NCI-H446 (cell line): ENCODE results near the gene RAB31.
A peak's percentile ranks its signal among the peaks of the same experiment; 100 is the strongest.
"Not testable (repeated sequence)": the region's sequence is repeated elsewhere in the genome, so short reads cannot be mapped to it uniquely, and the experiment has no call there.

Experiments used
- DNase-seq, 2 experiments: peaks; one replicate each; lab custom pipeline; 2025; lab: John Stamatoyannopoulos, UW

RAB31 gene

DNA sequence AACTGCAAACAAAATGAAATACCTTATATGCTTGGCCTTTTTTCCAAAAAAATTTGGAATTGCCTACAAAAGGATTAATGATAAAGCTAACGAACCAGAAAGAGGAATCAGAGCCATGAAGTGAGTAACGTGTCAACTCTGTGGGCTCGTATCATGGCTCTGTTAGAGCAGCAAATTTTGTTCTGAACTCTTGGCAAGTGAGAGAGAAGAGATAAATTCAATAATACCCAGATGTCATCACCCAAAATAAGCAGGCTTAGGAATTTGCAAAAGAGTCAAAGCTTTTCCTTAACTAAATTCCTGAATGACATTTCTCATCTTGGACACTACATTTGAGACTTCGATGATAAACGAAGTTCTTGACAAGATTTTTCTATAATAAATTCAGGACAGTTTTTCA, 182.1 kb downstream of the RAB31 start:
- DNase-seq: no peak

DNA sequence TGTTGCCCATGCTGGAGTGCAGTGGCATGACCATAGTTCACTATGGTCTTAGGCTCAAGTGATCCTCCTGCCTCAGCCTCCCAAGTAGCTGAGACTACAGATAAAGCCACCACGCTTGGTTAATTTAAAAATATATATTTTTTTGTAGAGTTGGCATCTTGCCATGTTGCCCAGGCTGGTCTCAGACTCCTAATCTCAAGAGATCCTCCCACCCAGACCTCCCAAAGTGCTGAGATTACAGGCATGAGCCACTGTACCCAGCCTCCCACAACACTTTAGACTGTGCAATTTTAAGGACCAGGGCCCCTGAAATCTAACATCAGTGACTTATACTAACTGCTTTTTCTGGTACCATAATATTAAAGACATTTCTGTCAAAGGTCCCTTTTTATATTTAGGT, 182.9 kb downstream of the RAB31 start:
- DNase-seq: no peak

DNA sequence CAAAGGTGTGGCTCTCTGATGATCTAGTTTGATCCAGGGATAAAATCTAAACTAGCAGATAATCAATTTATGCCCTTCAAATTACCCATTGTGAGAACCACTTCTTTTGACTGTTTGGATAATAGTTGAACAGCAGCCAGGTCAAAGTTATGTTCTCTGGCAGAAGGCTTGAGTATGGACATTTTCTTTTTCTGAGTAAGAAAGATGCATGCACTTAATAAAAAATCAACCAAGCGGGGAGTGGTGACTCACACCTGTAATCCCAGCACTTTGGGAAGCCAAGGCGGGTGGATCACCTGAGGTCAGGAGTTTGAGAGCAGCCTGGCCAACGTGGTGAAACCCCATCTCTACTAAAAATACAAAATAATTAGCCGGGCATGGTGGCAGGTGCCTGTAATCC, 183.4 kb downstream of the RAB31 start:
- not testable (repeated sequence) for DNase-seq

DNA sequence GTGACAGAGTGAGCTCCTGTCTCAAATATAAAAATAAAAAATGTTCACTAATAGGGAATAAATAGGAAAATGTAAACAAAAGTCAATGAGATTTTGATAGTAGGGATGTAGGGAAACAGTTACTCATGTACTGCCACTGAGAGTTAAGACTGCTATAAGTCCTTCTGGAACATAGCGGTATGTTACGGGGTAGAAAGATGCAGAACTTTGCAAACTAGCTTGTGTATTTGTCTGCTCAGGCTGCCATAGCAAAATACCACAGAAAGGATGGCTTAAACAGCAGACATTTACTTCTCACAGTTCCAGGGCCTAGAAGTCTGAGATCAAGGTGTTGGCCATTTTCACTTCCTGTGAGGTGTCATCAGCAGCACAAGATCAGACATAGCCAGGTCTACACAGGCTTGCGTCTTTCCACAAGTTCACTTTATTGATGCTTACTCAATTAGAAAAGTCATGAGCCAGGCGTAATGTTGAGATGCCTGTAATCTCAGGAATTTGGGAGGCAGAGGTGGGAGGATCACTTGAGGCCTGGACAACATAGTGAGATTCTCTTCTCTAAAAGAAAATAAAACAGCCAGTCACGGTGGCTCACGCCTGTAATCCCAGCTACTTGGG, 186.5 kb downstream of the RAB31 start:
- DNase-seq: no peak

DNA sequence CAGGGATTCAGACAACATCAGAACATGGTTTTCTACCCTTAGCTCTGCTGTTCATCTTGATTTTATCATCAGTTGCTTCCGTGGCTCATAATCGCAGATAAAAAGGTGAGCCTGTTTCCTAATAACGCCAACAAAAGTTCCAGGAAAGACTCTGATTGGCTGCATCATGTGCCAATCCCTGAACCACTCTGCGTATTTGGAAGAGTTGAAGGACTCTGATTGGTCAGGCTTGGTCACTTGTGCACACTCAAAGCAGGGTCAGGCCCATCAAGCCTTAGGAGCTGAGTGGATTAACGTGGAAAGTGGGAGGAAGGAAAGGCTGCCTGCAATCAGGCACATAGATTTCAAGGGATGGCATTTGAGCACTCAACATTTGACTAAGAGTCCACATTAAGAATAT, 189.0 kb downstream of the RAB31 start:
- DNase-seq: no peak

DNA sequence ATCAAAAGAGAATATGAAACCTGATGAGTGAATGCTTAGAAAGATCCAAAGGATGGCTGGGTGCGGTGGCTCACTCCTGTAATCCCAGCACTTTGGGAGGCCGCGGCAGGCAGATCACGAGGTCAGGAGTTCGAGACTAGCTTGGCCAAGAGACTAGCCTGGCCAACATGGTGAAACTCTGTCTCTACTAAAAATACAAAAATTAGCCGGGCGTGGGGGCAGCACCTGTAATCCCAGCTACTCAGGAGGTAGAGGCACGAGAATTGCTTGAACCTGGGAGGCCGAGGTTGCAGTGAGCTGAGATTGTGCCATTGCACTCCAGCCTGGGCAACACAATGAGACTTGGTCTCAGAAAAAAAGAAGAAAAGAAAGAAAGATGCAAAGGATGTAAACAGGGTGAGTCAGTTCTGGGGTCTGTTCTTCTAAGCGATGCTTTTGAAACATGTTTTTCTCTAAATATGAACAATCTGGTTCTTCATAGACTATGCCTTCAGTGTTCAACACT, 189.7 kb downstream of the RAB31 start:
- not testable (repeated sequence) for DNase-seq

DNA sequence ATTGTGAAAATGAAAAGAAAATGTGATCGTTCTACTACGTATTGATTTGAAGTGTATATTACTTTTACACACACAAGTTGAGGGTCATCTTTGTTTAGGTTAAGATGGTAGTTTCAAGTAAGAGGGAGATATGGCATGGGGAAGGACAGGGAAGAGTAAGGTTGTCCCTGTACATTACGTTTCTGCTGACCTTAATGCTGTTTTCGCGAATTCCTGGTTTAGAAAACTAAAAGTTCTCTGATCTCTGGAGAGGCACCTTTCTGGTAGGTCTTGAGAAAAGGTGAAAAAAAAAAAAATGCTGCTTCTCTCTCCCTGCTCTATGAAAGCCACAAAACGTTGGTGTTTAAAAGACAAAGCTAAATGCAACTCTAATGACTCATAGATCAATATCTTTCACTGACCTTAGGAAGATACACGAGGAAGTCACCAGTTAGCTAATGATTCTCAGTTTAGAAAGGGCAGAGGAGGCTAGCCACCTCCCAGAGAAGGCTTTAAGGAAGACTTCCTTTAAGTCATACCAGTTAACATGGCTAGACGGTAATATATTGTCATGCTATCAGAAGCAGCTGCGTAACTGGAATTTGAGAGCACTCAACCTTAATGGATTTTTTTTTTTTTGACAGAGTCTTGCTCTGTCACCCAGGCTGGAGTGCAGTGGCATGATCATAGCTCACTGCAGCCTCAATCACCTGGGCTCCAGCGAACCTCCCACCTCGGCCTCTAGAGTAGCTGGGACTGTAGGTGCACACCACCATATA, 190.9 kb downstream of the RAB31 start:
- no peak for DNase-seq

DNA sequence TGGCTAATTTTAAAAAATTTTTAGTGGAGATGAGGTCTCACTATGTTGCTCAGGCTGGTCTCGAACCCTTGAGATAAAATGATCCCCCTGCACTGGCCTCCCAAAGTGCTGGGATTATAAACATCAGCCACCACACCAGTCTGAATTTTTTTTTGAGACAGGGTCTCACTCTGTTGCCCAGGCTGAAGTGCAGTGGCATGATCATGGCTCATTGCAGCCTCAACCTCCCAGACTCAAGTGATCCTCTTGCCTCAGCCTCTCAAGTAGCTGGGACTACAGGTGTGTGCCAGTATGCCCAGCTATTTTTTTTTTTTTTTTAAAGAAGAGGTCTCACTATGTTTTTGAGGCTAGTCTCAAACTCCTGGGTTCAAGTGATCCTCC, 191.4 kb downstream of the RAB31 start:
- DNase-seq: not testable (repeated sequence)

DNA sequence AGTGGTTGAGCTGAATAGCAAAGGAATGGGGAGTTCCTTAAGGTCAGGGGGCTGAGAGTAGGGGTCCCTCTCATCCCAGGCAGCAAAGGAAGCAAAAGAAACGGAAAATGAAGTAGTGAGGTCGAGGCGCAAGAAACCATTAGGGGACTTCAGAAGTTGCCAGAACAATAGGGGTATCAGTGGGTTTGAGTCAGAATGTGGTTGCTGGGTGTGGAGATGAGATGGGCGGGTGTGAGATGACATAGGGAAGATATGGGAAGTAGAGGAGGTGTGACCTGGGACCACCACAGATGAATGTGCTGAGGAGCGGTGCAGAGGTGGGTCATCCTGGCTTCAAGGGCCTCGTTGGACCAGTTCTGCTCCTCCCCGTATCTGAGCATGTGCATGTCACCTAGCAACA, 192.6 kb downstream of the RAB31 start:
- no peak for DNase-seq

DNA sequence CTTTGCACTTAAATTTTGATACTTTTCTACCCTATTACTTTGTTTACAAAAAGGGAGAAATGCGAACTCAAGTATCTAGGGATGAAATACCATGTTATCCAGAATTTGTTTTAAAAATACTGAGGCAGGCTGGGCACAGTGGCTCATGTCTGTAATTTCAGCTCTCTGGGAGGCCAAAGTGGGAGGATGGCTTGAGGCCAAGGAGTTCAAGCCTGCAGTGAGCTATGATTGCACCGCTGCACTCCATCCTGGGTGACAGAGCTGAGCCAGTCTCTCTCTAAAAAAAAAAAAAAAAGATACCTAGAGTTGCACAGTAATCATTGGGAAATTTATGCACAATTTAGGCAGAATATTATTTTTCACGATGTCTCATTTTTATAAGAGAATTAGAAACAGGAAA, 193.3 kb downstream of the RAB31 start:
- peak in 1 of 2 experiments; percentile 9 for DNase-seq

DNA sequence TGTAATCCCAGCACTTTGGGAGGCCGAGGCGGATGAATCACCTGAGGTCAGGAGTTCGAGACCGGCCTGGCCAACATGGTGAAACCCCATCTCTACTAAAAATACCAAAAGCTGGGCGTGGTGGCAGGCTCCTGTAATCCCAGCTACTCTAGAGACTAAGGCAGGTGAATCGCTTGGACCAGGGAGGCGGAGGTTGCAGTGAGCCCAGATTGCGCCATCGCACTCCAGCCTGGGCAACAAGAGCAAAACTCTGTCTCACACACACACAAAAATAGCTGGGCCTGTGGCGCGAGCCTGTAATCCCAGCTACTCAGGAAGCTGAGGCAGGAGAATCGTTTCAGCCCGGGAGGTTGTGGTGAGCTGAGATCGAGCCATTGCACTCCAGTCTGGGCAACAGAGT, 194.2 kb downstream of the RAB31 start:
- DNase-seq: not testable (repeated sequence)

DNA sequence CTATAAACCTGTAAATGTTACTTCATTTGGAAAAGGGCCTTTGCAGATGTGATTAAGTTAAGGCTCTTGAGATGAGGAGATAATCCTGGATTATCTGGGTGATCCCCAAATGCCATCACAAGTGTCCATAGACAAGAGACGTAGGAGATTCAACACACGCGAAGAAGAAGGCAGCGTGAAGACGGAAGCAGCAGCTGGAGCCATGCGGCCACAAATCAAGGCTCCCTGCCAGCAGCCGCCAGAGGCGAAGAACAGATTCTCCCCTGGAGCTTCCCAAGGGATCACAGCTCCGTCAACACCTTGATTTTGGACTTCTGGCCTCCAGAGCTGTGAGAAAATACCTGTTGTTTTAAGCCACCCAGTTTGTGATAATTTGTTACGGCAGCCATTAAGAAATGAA, 194.7 kb downstream of the RAB31 start:
- no peak for DNase-seq

DNA sequence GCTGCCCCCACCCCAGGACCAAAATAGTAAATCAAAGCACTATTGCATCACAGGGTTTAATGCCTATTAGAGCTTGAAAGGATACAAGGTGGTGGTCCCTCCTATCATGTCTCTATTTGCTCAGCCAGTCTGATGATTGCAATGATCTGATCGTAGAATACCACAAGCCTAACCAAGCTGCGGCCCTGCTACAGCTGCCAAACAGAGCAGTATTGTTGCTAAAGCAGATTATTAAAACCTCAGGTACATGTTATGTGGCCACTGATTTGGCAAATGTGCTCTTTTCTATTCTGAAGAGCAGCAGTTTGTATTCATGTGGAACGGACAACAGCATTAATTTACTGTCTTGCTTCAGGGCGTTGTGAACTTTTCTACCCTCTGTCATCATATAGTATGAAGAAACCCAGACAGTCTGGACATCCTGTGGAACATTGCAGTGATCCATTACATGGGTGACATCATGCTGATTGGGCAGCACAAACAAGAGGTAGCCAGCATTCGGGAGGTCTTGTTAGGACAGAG, 197.4 kb downstream of the RAB31 start:
- DNase-seq: no peak

DNA sequence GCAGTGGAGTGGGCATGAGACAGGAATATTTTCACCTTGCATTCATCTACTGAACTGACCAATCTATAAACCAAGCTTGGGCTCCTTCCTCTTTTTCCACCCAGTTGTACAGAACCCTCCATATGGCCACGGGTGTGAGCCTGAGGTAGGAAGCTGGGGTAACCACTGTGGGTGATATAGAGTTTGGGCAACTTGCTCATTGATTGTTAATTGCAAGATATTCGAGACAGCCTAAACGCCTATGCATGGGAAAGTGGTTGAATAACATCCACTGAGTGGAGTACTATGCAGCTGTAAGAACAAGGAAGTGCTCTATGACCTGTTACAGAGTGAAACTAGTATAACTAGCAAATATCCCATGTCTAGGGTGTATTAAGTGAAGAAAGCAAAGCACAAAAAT, 198.4 kb downstream of the RAB31 start:
- no peak for DNase-seq

DNA sequence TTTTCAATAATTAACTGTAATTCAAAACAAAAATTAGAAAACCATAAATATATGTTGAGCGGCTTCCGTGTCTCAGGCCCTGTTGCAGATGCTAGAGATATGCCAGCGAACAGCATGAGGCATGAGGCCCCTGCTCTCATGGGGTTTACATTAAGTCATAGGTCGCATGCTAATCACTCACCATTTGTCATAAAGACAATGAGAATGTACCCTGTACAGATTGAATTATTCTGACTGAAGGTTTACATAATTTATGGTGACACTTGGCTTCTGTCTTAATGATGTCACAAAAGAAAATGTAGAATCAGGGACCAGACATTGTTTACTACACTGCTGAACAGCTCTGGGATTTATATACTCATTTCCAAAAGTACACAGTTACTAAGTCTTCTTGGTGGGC, 199.8 kb downstream of the RAB31 start:
- DNase-seq: no peak

DNA sequence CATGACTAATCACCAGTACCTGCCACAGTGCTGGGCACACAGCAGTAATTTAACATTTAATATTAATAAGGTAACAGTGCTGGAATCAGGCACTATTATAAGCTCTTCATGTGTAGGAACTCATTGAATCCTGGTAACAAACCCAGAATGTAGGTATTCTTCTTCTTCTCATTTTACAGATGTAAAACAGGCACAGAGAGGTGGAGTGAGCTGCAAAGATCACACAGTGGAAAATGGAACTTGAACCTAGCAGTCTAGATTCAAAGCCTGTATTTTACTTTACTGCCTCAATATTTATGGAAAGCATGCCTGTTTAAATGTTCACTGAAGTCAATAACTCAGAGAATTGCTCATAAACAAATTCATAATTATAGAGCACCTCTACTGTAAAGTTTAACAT, 202.0 kb downstream of the RAB31 start:
- DNase-seq: no peak

DNA sequence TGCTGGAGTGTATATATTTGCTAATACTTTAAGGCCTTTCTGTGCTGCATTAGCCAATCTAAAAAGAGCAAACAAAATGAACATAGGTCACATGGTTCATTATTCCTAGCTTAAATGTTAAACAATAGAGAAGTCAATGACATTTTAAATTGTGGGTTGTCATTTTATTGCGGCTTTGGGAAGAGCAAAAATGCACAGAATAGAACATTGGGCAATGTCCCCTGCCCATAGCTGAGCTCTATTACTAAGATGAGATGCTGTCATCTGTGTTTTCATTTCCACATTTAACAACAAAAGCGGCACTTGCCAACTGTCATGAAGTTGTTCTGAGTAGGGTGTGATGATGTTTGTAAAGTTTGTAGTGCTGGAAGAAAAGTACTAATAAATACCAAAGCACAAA, 202.6 kb downstream of the RAB31 start:
- no peak for DNase-seq

DNA sequence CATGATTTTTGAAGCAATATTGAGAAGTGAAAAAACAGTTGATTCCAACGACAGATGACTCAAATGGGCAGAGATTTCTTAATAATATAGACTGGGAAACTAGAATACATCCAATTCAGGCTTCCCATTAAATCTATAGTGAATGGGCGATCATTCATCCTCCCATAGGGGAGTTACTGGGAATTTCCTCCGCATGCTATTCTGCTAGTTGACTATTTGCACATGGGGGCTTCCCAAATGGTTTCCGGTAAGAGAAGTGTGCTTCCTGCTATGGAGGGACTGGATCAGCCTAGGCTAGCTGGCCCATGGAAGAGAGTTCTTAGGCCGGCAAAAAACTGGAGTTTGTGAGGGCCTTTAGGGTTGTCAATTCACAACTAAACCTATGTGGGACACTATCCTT, 203.1 kb downstream of the RAB31 start:
- DNase-seq: no peak
